SH-SY5Y (cell line): Measurements from ENCODE around the gene REN.

Experiments used
- GATA2 ChIP-seq: IDR thresholded peaks from 2 replicates; pipeline ENCODE4 v1.6.1; 2011; ENCODE audit warnings: mild to moderate bottlenecking, low read depth, low read length
- GATA3 ChIP-seq: IDR thresholded peaks from 2 replicates; pipeline ENCODE4 v1.6.1; 2011; ENCODE audit warnings: low read depth, mild to moderate bottlenecking, low read length, moderate library complexity

DNA sequence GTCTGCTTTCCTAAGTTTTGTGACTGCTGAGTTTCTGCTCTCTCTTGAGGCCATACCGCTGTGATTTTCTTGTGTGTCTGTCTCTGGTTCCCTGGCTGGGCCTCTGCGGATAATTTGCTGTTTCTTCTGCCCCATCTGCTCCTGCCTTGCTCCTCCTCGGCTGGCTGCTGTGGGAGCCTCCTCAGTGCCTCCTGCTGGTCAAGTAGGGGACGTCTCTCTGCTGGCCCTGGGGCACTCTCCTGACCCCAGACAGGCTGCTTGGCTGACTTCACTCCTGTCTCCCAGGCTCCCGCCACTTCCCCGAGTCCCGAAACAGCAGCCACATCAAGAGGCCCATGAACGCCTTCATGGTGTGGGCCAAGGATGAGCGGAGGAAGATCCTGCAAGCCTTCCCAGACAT is 42.8 kb downstream of the REN start:
- TF ChIP-seq GATA2, result no peak
- no peak for TF ChIP-seq GATA3
